Tibial artery (tissue), 4 donors: ENCODE results near the gene UGT1A5.

Experiments
- DNase-seq, 2 donors: peaks; one replicate each; pipeline ENCODE4 v3.0.0-alpha.2; 2019
- H3K27ac ChIP-seq, 2 donors: fragments of 200-600 bp; sonication (generic) in 1 of 2; 1 replicate in 1 of 2; 2 replicates in 1 of 2; pipeline ENCODE4 v1.5.1; 2018 to 2019; ENCODE audit warnings: mild to moderate bottlenecking in 1 of 2
- H3K27me3 ChIP-seq, 2 donors: fragments of 200-600 bp; sonication (generic) in 1 of 2; one replicate each; pipeline versions ENCODE4 v1.5.1 to v1.6.0; 2016 to 2019
- H3K36me3 ChIP-seq, 3 donors: fragments of 200-600 bp; sonication (generic) in 2 of 3; one replicate each; pipeline ENCODE4 v1.5.1; 2016 to 2019; ENCODE audit warnings: mild to moderate bottlenecking in 2 of 3
- H3K4me1 ChIP-seq, 4 donors: fragments of 200-600 bp; sonication (generic) in 2 of 4; 1 replicate in 3 of 4; 2 replicates in 1 of 4; pipeline ENCODE4 v1.5.1; 2016 to 2019
- H3K4me3 ChIP-seq, 2 donors: fragments of 200-600 bp; sonication (generic) in 1 of 2; 1 replicate in 1 of 2; 2 replicates in 1 of 2; pipeline ENCODE4 v1.5.1; 2018 to 2019; ENCODE audit warnings: mild to moderate bottlenecking in 2 of 2
- H3K9me3 ChIP-seq, 3 donors: fragments of 200-600 bp; sonication (generic) in 1 of 3; one replicate each; pipeline ENCODE4 v1.5.1; 2016 to 2019
- intact Hi-C: fragments of 100-400 bp; cut with DNase I; formaldehyde crosslinking; loops from one replicate; pipeline ENCODE4 v1.15.0; 2023; ENCODE audit warnings: low total_unique reads
- TF ChIP-seq, protein P1 (sequence below), 2 experiments: fragments of 200-600 bp in 1 of 2; fragments of 450-650 bp in 1 of 2; IDR thresholded peaks; one replicate each; pipeline ENCODE4 v1.5.1; 2017 to 2019; ENCODE audit warnings: antibody characterized with exemption in 2 of 2, mild to moderate bottlenecking in 1 of 2, moderate library complexity in 1 of 2

UGT1A5 gene

DNA sequence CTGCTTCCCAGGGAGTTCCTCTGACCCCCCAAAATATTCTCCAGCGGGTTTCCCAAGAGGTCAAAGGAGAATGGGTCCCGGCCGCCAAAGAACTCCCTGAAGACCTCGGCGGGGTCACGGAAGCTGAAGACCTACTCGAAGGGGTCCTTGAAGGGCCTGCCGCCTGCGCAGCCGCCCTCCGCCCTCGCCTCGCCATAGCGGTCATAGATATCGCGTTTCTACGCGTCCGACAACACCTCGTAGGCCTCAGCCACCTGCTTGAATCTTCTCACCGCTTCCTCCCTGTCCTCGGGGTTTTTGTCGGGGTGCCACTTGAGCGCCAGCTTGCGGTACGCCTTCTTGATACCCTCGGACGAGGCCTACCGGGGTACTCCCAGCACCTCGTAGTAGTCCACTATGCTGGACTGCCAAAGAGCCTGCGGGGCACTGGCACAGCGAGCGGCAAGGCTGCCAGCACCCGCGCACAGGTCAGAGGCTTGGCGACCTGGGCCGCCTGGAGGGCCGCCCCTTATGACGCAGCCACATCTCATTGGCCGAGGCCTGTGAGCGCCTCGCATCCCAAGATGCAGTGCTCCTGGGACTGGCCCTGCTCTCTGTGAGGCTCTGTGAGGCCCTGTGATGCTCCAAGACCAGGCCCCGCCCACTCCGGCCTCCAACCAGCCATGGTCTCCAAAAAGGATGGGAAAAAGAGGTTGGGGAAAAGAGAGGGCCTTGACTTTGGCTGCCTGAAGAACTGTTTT lies 42.3 kb downstream of the UGT1A5 start:
- H3K36me3 ChIP-seq = no peaks in the 10 kb centered on the region
- H3K4me3 ChIP-seq = no peak overlapping the region
- no peaks in the 10 kb centered on the region for H3K27me3 ChIP-seq
- TF ChIP-seq, protein P1, sequence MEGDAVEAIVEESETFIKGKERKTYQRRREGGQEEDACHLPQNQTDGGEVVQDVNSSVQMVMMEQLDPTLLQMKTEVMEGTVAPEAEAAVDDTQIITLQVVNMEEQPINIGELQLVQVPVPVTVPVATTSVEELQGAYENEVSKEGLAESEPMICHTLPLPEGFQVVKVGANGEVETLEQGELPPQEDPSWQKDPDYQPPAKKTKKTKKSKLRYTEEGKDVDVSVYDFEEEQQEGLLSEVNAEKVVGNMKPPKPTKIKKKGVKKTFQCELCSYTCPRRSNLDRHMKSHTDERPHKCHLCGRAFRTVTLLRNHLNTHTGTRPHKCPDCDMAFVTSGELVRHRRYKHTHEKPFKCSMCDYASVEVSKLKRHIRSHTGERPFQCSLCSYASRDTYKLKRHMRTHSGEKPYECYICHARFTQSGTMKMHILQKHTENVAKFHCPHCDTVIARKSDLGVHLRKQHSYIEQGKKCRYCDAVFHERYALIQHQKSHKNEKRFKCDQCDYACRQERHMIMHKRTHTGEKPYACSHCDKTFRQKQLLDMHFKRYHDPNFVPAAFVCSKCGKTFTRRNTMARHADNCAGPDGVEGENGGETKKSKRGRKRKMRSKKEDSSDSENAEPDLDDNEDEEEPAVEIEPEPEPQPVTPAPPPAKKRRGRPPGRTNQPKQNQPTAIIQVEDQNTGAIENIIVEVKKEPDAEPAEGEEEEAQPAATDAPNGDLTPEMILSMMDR (IDR thresholded peaks at IDR 0.05) = no peak
- intact Hi-C loops = no loop called here
- no peak for DNase-seq
- H3K9me3 ChIP-seq = no peaks in the 10 kb centered on the region
- H3K27ac ChIP-seq = no peak overlapping the region
- H3K4me1 ChIP-seq = no peaks in the 10 kb centered on the region

DNA sequence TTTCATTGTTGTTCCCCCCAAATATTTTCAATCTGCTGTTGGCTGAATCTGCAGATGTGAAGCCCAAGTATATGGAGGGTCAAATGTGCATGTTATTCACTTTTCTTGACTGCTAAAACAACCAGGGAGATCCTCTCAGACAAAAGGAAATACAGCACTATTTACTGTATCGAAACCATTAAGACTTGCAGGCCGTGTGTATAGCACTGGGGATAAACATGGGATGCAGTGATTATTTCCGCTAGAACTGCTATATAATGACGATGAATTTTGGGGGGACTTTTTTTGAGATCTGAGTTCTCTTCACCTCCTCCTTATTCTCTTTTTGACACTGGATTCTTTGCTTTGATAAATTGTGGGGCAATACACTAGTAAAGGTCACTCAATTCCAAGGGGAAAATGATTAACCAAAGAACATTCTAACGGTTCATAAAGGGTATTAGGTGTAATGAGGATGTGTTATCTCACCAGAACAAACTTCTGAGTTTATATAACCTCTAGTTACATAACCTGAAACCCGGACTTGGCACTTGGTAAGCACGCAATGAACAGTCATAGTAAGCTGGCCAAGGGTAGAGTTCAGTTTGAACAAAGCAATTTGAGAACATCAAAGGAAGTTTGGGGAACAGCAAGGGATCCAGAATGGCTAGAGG lies 43.8 kb downstream of the UGT1A5 start:
- intact Hi-C loops = no loop called here
- H3K4me3 ChIP-seq = no peak overlapping the region
- H3K4me1 ChIP-seq = no peaks in the 10 kb centered on the region
- no peak for DNase-seq
- no peaks in the 10 kb centered on the region for H3K36me3 ChIP-seq
- no peaks in the 10 kb centered on the region for H3K27me3 ChIP-seq
- no peaks in the 10 kb centered on the region for H3K9me3 ChIP-seq
- TF ChIP-seq, protein P1 (IDR thresholded peaks at IDR 0.05) = no peak
- H3K27ac ChIP-seq = no peak overlapping the region

DNA sequence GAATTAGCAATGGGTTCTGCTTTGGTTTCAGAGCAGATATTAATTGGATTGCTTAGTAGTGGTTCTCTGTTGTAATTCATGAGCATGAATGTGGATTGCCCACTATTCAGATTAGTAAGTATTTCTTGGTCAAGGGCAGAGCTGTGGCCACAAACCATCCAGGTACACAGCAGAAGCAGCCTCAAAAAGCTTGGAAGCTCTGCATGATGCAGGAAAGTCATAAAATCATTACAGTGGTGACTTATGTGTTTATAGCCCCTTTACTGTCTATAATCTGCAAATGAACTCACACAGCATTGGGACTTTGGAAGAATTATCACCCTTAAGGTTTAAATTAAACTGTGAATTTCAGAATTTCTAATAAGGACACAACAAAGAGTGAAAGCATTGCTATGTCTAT lies 45.4 kb downstream of the UGT1A5 start:
- Histone ChIP-seq H3K36me3 (no peaks in the 10 kb centered on the region), H3K27ac (no peak overlapping the region), H3K27me3 (no peaks in the 10 kb centered on the region), H3K4me3 (no peak overlapping the region), H3K9me3 (no peaks in the 10 kb centered on the region), H3K4me1 (no peaks in the 10 kb centered on the region)
- TF ChIP-seq, protein P1 (IDR thresholded peaks at IDR 0.05) = no peak
- DNase-seq = no peak
- intact Hi-C loops = no loop called here

DNA sequence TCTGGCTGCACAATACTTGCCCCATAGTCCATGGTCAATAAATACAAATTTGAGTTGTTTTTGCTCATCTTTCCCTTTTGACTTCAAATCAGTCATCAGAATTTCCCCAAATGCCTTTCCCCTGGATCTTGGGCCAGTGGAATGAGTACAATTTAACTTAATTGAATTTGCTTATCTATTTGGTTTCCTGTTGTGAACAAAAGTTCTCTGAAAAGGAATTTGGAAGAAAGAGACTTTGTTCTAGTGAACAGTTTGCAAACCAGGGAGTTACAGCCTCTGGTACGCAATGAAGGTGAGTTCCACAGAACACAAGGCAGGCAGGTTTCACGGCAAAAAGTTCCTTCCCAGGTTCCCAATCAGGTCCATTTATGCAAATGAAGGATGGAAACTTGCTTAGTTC lies 46.1 kb downstream of the UGT1A5 start:
- Histone ChIP-seq H3K4me1 (no peaks in the 10 kb centered on the region), H3K9me3 (no peaks in the 10 kb centered on the region), H3K27me3 (no peaks in the 10 kb centered on the region), H3K36me3 (no peaks in the 10 kb centered on the region), H3K27ac (no peak overlapping the region), H3K4me3 (no peak overlapping the region)
- TF ChIP-seq, protein P1 (IDR thresholded peaks at IDR 0.05) = no peak
- intact Hi-C loops = no loop called here
- DNase-seq = no peak

DNA sequence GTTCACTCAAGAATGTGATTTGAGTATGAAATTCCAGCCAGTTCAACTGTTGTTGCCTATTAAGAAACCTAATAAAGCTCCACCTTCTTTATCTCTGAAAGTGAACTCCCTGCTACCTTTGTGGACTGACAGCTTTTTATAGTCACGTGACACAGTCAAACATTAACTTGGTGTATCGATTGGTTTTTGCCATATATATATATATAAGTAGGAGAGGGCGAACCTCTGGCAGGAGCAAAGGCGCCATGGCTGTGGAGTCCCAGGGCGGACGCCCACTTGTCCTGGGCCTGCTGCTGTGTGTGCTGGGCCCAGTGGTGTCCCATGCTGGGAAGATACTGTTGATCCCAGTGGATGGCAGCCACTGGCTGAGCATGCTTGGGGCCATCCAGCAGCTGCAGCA lies 47.3 kb downstream of the UGT1A5 start, which contains the start of gene UGT1A1:
Gene UGT1A1 (plus strand): TSS at position 228 of the 400 bp plus-strand sequence. CDS start 18 bp downstream, at position 246.
- intact Hi-C loops = no loop called here
- H3K36me3 ChIP-seq = no peaks in the 10 kb centered on the region
- H3K27ac ChIP-seq = no peak within 1 kb of the TSS
- no peaks in the 10 kb centered on the region for H3K9me3 ChIP-seq
- no peak within 1 kb of the TSS for H3K4me3 ChIP-seq
- no peaks in the 10 kb centered on the region for H3K27me3 ChIP-seq
- DNase-seq = no peak
- TF ChIP-seq, protein P1 (IDR thresholded peaks at IDR 0.05) = no peak
- H3K4me1 ChIP-seq = no peaks in the 10 kb centered on the region
